ENCODE measurements around the gene PDCD6IP.
"Not testable (repeated sequence)": the region's sequence is repeated elsewhere in the genome, so short reads cannot be mapped to it uniquely, and the experiment has no call there.

The PDCD6IP gene

DNA sequence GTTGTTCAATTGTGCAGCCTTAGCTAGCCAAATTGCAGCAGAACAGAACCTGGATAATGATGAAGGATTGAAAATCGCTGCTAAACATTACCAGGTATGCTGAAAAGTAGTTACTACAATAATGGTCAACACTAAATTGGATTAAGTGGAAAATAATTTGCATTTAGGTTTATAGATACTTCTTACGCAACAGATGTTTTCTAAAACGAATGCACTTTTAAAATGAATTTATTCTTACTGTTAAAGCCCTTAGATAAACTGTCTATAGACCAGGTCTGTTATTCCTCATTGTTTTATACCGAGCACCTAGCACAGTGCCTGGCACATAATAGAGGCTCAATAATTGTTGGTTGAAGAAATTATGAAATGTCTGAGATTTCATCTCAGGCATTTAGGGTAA lies 23.6 kb downstream of the PDCD6IP start:
- no peak for DNase-seq
- H3K4me3 Mint-ChIP-seq, result no peak overlapping the region
- H3K9me3 Mint-ChIP-seq, result no peaks in the 10 kb centered on the region
- H3K36me3 Mint-ChIP-seq (ENCODE audit: low read depth), result peaks cover 79% of the 10 kb centered on the region
- no peak overlapping the region for H3K27ac Mint-ChIP-seq
- H3K27me3 Mint-ChIP-seq, result no peaks in the 10 kb centered on the region
- peaks cover 5% of the 10 kb centered on the region for H3K4me1 Mint-ChIP-seq (ENCODE audit: low read depth)

DNA sequence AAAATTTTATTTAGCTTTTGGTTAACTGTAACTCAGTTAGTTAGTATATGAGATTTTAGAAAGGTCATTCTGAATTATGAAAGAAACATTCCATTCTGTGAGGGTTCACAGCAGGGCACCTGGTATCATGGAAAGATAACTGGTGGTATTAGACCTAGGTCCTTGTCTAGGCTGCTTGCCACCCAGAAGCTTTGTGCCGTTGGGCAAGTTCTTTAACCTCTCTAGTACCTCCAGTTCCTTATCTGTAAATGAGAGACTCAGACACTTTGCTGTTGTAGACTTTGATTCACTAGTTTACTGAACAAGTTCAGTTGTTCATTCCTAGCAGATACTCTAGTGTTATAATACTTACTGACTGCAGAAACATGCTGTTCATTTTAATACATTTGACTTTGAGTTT lies 25.4 kb downstream of the PDCD6IP start:
- H3K27me3 Mint-ChIP-seq, result no peaks in the 10 kb centered on the region
- no peak for DNase-seq
- H3K9me3 Mint-ChIP-seq, result no peaks in the 10 kb centered on the region
- H3K27ac Mint-ChIP-seq, result no peak overlapping the region
- H3K36me3 Mint-ChIP-seq (ENCODE audit: low read depth), result peaks cover 86% of the 10 kb centered on the region
- H3K4me3 Mint-ChIP-seq, result no peak overlapping the region
- H3K4me1 Mint-ChIP-seq (ENCODE audit: low read depth), result peaks cover 3% of the 10 kb centered on the region

DNA sequence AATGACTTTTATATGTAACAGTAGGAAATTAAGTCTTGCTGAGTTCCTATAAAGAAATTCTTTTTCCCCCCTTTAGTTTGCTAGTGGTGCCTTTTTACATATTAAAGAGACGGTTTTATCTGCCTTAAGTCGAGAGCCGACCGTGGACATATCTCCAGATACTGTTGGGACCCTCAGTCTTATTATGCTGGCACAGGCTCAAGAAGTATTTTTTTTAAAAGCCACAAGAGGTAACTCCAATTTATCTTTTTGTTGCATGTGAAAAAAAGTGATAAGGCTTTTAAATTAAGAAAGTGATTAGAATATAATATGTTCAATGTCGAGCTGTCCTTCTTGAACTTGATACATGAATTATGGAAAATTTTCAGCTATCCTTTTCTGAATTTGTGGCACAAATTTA lies 26.7 kb downstream of the PDCD6IP start:
- Mint-ChIP-seq H3K4me1 (ENCODE audit: low read depth) (peaks cover 5% of the 10 kb centered on the region), H3K27me3 (no peaks in the 10 kb centered on the region), H3K9me3 (no peaks in the 10 kb centered on the region), H3K4me3 (no peak overlapping the region), H3K36me3 (ENCODE audit: low read depth) (peaks cover 88% of the 10 kb centered on the region), H3K27ac (no peak overlapping the region)
- no peak for DNase-seq

DNA sequence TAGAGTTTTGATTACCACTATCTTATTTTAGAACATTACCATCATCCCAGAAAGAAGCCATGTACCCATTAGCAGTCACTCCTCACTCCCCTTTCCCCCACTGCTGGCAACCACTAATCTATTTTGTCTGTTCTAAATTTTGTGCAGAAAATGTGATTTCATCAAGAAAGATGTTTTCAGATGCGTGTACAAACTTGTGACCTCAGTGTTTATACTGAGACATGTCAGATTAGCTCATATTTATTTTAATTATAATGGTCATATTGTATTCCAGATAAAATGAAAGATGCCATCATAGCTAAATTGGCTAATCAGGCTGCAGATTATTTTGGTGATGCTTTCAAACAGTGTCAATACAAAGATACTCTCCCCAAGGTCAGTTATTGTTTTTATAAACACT lies 27.8 kb downstream of the PDCD6IP start:
- Mint-ChIP-seq H3K4me3 (no peak overlapping the region), H3K27ac (no peak overlapping the region), H3K4me1 (ENCODE audit: low read depth) (peaks cover 14% of the 10 kb centered on the region), H3K36me3 (ENCODE audit: low read depth) (peaks cover 89% of the 10 kb centered on the region), H3K27me3 (no peaks in the 10 kb centered on the region), H3K9me3 (no peaks in the 10 kb centered on the region)
- DNase-seq, result no peak

DNA sequence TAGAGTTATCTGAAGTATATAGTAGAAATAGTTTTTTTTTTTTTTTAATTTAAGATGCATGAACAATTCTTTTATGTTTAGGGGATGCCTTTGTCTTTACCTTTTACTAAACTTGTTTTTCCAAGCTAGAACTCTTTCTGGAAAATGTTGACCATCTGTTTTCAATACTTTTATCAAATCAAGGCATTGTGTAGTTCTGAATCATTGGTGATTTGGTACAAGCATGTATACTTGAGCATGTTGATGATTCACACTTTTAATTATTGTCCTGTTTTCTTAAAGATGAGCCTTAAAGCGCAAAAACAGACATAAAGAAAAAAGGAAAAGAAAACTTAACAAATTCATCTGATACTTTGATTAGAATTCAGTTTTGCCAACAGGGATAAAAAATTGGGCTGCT lies 28.3 kb downstream of the PDCD6IP start:
- H3K36me3 Mint-ChIP-seq (ENCODE audit: low read depth), result peaks cover 89% of the 10 kb centered on the region
- H3K9me3 Mint-ChIP-seq, result no peaks in the 10 kb centered on the region
- DNase-seq, result no peak
- no peak overlapping the region for H3K4me3 Mint-ChIP-seq
- H3K27ac Mint-ChIP-seq, result no peak overlapping the region
- H3K4me1 Mint-ChIP-seq (ENCODE audit: low read depth), result peaks cover 18% of the 10 kb centered on the region
- H3K27me3 Mint-ChIP-seq, result no peaks in the 10 kb centered on the region

DNA sequence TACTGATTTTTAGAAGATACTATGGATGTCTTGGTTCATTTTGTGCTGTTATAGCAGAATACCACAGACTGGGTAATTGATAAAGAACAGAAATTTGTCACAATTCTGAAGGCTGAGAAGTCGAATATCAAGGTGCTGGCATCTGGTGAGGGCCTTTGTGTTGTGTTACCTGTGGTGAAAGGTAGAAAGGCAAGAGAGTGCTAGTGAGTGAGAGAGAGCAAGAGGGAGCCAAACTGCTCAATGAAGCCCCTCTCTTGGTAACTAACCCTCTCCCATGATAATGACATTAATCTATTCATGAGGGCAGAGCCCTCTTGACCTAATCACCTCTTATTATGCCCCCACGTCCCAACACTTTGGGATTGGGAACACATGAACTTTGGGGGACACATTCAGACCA lies 31.3 kb downstream of the PDCD6IP start:
- H3K4me3 Mint-ChIP-seq, result no peak overlapping the region
- H3K9me3 Mint-ChIP-seq, result no peaks in the 10 kb centered on the region
- DNase-seq, result no peak
- H3K36me3 Mint-ChIP-seq (ENCODE audit: low read depth), result peaks cover 83% of the 10 kb centered on the region
- H3K4me1 Mint-ChIP-seq (ENCODE audit: low read depth), result peaks cover 34% of the 10 kb centered on the region
- no peaks in the 10 kb centered on the region for H3K27me3 Mint-ChIP-seq
- H3K27ac Mint-ChIP-seq, result peak overlapping the region; percentile 23

DNA sequence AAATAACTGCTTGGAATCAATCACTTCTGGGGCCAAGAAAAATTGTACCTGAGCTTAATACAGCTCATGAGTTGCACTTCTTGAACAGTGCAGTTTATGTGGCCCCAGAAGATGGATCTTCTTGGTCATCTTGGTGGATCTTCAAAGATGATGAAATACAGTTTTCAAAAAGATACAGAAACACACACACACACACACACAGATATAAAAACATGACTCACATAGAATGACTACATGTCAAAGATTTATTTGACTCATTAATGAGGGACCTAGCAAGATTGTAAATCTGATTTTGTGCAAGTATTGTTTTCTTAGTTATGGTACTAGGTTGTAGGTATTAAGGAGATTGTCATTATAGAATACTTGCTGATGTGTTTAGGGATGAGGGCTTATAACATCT lies 32.6 kb downstream of the PDCD6IP start:
- Mint-ChIP-seq H3K4me1 (ENCODE audit: low read depth) (peaks cover 32% of the 10 kb centered on the region), H3K4me3 (no peak overlapping the region), H3K27ac (peak overlapping the region; percentile 28), H3K27me3 (no peaks in the 10 kb centered on the region), H3K36me3 (ENCODE audit: low read depth) (peaks cover 83% of the 10 kb centered on the region), H3K9me3 (no peaks in the 10 kb centered on the region)
- no peak for DNase-seq

DNA sequence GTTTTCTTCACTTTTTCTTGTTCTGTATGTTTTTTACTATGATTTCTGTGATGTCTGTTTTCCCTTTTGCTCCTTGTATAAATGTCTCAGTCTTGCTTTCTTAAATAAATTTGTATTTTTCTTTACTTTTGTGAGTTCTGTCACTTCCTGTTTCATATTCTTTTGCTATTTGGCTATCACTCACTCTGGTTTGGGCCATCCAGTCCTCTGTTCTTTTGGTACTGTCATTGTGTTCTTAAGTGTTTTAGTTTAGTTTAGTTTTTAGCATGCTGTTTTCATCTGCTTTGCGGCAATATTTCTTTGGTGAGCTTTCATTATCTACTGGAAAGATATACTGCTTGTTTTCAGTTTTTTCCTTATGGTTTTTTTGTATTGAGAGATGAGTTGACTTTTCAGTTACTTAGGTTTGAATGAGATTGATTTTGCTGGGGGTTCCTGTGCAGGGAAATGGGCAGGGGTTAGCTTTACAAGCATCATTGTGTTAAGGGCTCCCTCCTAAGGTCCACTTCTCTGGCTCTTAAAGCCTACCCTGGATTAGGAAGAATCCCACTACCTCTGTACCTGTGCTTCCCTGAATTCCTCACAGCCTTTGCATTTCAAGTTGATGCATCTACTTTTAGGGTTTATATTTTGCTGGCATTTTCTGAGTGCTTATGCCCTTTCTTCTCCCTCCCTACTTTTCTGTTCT lies 35.1 kb downstream of the PDCD6IP start:
- peak overlapping the region; percentile 76 for H3K27ac Mint-ChIP-seq
- H3K27me3 Mint-ChIP-seq, result no peaks in the 10 kb centered on the region
- peaks cover 32% of the 10 kb centered on the region for H3K4me1 Mint-ChIP-seq (ENCODE audit: low read depth)
- peaks cover 81% of the 10 kb centered on the region for H3K36me3 Mint-ChIP-seq (ENCODE audit: low read depth)
- no peaks in the 10 kb centered on the region for H3K9me3 Mint-ChIP-seq
- no peak for DNase-seq
- H3K4me3 Mint-ChIP-seq, result no peak overlapping the region

DNA sequence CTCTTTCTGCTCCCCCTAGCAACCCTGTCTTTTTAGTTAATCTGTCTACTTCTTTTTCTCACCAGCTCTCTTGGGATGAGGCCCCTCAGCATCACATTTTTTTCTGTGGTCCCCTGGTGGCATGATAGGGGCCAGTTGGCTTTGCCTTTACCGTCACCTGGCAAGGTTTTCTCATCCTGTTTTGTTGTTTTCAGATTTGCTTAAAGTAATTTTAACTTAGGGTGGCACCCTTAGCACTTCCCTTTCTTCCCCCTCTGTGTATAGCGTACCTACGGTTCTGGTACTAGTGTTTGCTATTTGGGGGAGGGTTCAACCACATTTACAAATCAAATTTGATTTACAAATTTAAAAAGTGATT lies 35.6 kb downstream of the PDCD6IP start:
- no peaks in the 10 kb centered on the region for H3K9me3 Mint-ChIP-seq
- peaks cover 80% of the 10 kb centered on the region for H3K36me3 Mint-ChIP-seq (ENCODE audit: low read depth)
- DNase-seq, result no peak
- no peaks in the 10 kb centered on the region for H3K27me3 Mint-ChIP-seq
- H3K4me1 Mint-ChIP-seq (ENCODE audit: low read depth), result peaks cover 32% of the 10 kb centered on the region
- H3K4me3 Mint-ChIP-seq, result no peak overlapping the region
- H3K27ac Mint-ChIP-seq, result peak overlapping the region; percentile 76

DNA sequence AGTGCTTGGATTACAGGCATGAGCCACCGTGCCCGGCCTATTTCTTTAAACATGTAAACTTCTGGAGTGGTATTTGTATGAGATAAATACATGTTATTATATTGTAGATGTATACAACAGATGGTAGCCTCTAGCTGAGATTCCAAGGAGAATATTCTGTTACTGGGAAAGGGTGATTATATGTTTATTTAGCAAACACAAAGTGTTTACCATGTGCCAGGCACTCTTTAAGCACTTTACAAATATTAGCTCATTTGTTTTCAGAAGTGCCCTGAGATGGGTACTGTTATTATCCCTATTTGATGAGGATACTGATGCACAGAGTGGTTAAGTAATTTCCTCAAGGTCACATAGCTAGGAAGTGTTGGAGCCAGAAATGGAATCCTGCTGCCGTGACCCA lies 38.8 kb downstream of the PDCD6IP start:
- not testable (repeated sequence) for H3K27ac Mint-ChIP-seq, H3K9me3 Mint-ChIP-seq, DNase-seq, H3K27me3 Mint-ChIP-seq, H3K4me3 Mint-ChIP-seq
- peaks cover 19% of the 10 kb centered on the region for H3K4me1 Mint-ChIP-seq (ENCODE audit: low read depth)
- H3K36me3 Mint-ChIP-seq (ENCODE audit: low read depth), result peaks cover 76% of the 10 kb centered on the region

DNA sequence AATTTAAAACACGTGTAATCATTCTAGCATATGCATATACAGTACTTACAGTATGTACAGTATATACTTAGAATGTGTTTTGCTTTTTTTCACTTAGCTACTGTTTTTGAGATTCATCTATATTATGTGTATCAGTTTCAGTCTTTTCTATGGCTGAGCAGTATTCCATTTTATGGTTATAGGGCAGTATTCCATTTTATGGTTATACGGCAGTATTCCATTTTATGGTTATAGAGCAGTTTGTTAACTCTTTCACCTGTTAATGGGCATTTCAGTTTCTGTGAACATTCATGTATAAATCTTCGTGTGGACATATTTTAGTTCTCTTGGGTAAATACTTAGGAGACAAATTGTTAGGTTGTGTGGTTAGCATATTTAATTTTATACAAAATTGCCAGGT lies 40.9 kb downstream of the PDCD6IP start:
- Mint-ChIP-seq H3K36me3 (ENCODE audit: low read depth) (peaks cover 80% of the 10 kb centered on the region), H3K4me1 (ENCODE audit: low read depth) (peaks cover 5% of the 10 kb centered on the region)

DNA sequence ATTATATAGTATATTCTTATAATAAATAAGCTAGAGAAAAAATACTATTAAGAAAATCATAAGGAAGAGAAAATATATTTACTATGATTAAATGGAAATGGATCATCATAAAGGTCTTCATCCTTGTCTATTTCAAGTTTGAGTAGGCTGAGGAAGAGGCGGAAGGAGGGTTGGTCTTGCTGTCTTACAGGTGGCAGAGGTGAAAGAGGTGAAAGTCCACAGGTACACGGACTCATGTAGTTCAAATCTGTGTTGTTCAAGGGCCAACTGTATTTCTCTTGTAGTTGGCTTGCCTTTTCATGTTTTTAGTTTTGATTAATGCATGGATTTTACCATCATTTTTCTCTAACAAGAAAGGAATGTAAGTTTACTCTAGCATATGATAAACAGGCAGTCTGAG lies 41.7 kb downstream of the PDCD6IP start:
- H3K4me1 Mint-ChIP-seq (ENCODE audit: low read depth), result peaks cover 3% of the 10 kb centered on the region
- H3K36me3 Mint-ChIP-seq (ENCODE audit: low read depth), result peaks cover 83% of the 10 kb centered on the region
- H3K27ac Mint-ChIP-seq, result no peak overlapping the region

More for the DNA sequence above, 40.9 kb downstream of the PDCD6IP start:
- no peak for DNase-seq
- no peak overlapping the region for H3K27ac Mint-ChIP-seq
- H3K27me3 Mint-ChIP-seq, result no peaks in the 10 kb centered on the region
- no peak overlapping the region for H3K4me3 Mint-ChIP-seq
- no peaks in the 10 kb centered on the region for H3K9me3 Mint-ChIP-seq

DNA sequence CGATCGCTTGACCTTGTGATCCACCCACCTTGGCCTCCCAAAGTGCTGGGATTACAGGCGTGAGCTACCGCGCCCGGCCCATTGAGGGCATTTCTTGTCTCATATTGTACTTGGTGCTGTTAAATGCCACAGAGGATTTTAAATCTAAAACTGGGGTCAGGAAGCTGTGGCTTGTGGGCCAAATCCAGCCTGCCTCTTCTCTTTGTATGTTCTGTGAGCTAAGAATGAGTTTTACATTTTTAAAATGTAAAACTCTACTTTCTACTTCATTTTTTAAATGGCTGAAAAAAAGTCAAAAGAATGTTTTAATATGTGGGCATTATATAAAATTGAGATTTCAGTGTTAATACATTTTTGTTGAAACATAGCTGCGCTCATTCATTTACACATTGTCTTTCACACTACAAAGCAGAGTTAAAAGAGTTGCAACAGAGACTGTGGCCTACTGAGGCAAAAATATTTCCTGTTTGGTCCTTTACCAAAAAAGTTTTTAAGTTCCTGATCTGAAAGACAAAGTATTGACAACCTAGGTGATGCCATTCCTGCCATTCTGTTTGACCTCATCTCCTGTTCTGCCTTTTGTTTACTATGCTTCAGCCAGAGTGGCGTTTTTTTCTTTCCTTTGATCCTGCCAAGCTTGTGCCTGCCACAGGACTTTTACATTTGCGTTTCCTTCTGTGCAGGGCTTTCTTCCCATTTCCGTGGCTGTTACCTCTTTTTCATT lies 50.4 kb downstream of the PDCD6IP start:
- Mint-ChIP-seq H3K27me3 (no peaks in the 10 kb centered on the region), H3K9me3 (no peaks in the 10 kb centered on the region), H3K36me3 (ENCODE audit: low read depth) (peaks cover 81% of the 10 kb centered on the region), H3K4me1 (ENCODE audit: low read depth) (peaks cover 54% of the 10 kb centered on the region), H3K27ac (peak overlapping the region; percentile 48), H3K4me3 (no peak overlapping the region)
- DNase-seq, result no peak

More for the DNA sequence above, 41.7 kb downstream of the PDCD6IP start:
- Mint-ChIP-seq H3K4me3 (no peak overlapping the region), H3K9me3 (no peaks in the 10 kb centered on the region), H3K27me3 (no peaks in the 10 kb centered on the region)
- no peak for DNase-seq

DNA sequence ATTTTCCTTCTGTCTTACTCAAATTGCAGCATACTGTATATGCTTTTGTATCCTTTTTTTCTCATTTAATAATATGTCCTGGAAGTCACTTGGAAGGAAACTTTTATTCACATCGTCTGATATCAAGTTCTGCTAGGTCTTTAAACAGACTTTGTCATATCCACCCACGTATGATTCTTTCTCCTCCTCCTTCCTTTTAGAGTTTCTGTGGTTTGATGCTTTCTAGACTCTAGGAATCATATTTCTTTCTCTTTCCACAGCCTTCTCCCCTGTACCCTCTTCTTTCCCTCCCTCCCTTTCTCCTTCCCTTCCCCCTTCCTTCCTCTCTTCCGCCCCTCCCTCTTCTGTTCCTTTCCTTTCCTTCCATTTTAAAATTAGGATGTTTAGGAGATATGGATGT lies 52.2 kb downstream of the PDCD6IP start:
- not testable (repeated sequence) for H3K4me3 Mint-ChIP-seq, DNase-seq, H3K9me3 Mint-ChIP-seq, H3K27me3 Mint-ChIP-seq
- H3K36me3 Mint-ChIP-seq (ENCODE audit: low read depth), result peaks cover 84% of the 10 kb centered on the region
- H3K27ac Mint-ChIP-seq, result peak overlapping the region; percentile 65
- H3K4me1 Mint-ChIP-seq (ENCODE audit: low read depth), result peaks cover 69% of the 10 kb centered on the region

DNA sequence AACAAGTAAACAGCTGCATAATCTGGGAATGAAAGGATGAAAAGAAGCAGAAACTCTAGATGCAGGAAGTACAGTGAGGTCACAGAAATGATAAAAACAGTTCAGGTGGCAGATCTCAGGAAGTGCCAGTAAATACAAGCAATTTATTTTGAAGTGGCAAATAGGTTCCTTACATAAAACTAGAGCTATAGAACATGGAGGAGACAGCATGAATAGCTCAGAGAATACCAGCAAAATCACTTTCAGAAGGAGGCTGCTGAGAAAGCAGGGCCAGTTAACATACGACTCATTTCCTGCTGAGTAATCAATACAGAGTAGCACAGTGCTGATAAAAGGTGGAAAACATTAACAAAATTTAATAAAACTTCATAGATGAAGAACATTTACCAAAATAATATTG lies 57.0 kb downstream of the PDCD6IP start:
- peaks cover 84% of the 10 kb centered on the region for H3K36me3 Mint-ChIP-seq (ENCODE audit: low read depth)
- peak overlapping the region; percentile 76 for H3K27ac Mint-ChIP-seq
- H3K27me3 Mint-ChIP-seq, DNase-seq, H3K4me3 Mint-ChIP-seq, H3K9me3 Mint-ChIP-seq: not testable (repeated sequence)
- H3K4me1 Mint-ChIP-seq (ENCODE audit: low read depth), result peaks cover 34% of the 10 kb centered on the region
